Measurements from ENCODE around the gene DCST1.

DCST1 gene

DNA sequence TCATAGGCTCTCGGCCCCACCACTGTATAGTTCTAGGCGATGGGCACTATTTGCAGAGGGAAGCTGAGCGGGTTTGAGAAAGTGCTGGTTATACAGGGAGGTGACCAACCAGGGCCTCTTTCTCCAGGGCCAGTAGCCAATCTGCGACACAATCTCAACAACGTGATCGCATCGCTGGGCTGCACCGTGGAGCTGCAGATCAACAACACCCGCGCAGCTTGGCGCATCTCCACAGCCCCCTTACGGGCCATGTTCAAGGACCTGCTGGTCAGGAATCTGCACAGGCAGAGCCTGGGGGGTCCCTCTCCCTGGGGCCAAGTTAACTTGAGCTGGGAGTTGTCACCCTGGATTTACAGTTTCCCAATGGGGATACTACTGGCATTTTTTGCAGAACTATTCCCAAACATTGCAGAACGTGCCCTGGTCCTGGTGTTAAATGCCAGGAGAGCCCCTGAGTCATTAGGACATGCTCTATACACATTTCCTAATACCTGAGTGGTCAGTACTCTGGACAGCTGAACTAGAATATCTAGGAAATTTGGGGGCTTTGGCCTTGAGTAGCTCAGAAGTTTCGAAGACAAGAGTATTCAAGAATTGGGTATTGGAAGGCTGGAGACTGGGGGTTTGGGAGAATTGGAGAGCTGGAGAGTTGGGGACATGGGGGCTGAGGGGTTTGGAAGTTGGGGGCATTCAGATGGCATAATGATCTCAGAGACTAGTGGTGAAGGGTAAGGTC, 6.9 kb downstream of the DCST1 start:
- H3K27me3 ChIP-seq (ENCODE audit: low read depth, low read length) = no peaks in the 10 kb centered on the region
- no peak overlapping the region for H3K4me3 ChIP-seq (ENCODE audit: low read depth in 1 of 2, low read length in 2 of 2)
- no peaks in the 10 kb centered on the region for H3K9me3 ChIP-seq (ENCODE audit: control insufficient read depth in 1 of 2, low read length in 2 of 2)
- H3K4me1 ChIP-seq (ENCODE audit: control insufficient read depth in 1 of 2, insufficient read depth in 2 of 2, low read length in 2 of 2) = peaks cover 4 to 8% of the 10 kb centered on the region in 2 donors
- no peaks in the 10 kb centered on the region for H3K36me3 ChIP-seq (ENCODE audit: control insufficient read depth in 1 of 2, insufficient read depth in 2 of 2, low read length in 2 of 2)
- H3K27ac ChIP-seq (ENCODE audit: low read length) = no peak overlapping the region

GRCh38 chr1:155042789-155043188, 9.2 kb downstream of the DCST1 start:
- Histone ChIP-seq H3K36me3 (ENCODE audit: control insufficient read depth in 1 of 2, insufficient read depth in 2 of 2, low read length in 2 of 2) (no peaks in the 10 kb centered on the region), H3K27ac (ENCODE audit: low read length) (peak overlapping the region; percentile 82), H3K4me1 (ENCODE audit: control insufficient read depth in 1 of 2, insufficient read depth in 2 of 2, low read length in 2 of 2) (peaks cover 4 to 7% of the 10 kb centered on the region in 2 donors), H3K4me3 (ENCODE audit: low read depth in 1 of 2, low read length in 2 of 2) (no peak overlapping the region), H3K9me3 (ENCODE audit: control insufficient read depth in 1 of 2, low read length in 2 of 2) (no peaks in the 10 kb centered on the region), H3K27me3 (ENCODE audit: low read depth, low read length) (no peaks in the 10 kb centered on the region)

DNA sequence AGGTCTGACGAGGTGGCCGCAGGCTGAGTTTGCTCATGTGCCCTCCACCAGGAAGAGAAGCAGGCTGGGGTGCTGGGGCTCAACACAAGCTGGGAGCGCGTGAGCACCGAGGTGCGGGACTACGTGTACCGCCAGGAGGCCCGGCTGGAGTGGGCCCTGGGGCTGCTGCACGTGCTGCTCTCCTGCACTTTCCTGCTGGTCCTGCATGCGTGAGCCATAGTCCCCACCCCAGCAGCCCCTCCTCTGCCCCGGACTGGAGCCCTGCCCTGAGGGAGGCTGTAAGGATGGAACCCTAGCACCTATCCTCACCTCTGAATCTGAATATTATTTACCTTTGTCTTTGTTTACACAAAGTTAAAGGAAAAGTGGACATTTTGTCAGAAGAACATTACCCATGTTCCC, 9.7 kb downstream of the DCST1 start:
- peak overlapping the region; percentile 82 for H3K27ac ChIP-seq (ENCODE audit: low read length)

DNA sequence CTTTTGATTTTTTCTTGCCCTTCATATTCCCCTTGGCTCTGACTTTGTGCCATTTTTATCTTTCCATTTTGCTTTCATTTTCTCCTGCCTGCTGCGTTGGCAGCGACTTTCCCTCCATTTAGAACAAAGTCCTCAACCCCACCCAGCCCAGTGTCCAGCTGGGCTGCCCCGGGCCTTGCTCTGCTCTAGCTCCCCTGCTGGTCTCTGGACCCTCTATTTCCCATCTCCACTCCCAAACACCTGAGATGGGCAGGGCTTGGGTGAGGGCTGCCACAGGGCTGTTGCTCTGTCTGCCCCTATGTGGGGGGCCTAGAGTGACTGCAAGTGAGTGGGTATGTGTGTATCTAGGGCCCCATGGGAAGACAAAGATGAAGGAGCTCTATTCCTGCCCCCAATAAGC, 10.2 kb downstream of the DCST1 start:
- H3K27ac ChIP-seq (ENCODE audit: low read length) = peak overlapping the region; percentile 82
- H3K4me3 ChIP-seq (ENCODE audit: low read depth in 1 of 2, low read length in 2 of 2) = no peak overlapping the region
- no peaks in the 10 kb centered on the region for H3K27me3 ChIP-seq (ENCODE audit: low read depth, low read length)
- H3K4me1 ChIP-seq (ENCODE audit: control insufficient read depth in 1 of 2, insufficient read depth in 2 of 2, low read length in 2 of 2) = peaks cover 0 to 4% of the 10 kb centered on the region in 2 donors
- H3K9me3 ChIP-seq (ENCODE audit: control insufficient read depth in 1 of 2, low read length in 2 of 2) = no peaks in the 10 kb centered on the region
- no peaks in the 10 kb centered on the region for H3K36me3 ChIP-seq (ENCODE audit: control insufficient read depth in 1 of 2, insufficient read depth in 2 of 2, low read length in 2 of 2)

More for the DNA sequence above, 9.7 kb downstream of the DCST1 start:
- Histone ChIP-seq H3K36me3 (ENCODE audit: control insufficient read depth in 1 of 2, insufficient read depth in 2 of 2, low read length in 2 of 2) (no peaks in the 10 kb centered on the region), H3K9me3 (ENCODE audit: control insufficient read depth in 1 of 2, low read length in 2 of 2) (no peaks in the 10 kb centered on the region), H3K4me1 (ENCODE audit: control insufficient read depth in 1 of 2, insufficient read depth in 2 of 2, low read length in 2 of 2) (peaks cover 2 to 4% of the 10 kb centered on the region in 2 donors), H3K27me3 (ENCODE audit: low read depth, low read length) (no peaks in the 10 kb centered on the region), H3K4me3 (ENCODE audit: low read depth in 1 of 2, low read length in 2 of 2) (no peak overlapping the region)

GRCh38 chr1:155044365-155044764, 10.7 kb downstream of the DCST1 start:
- H3K36me3 ChIP-seq (ENCODE audit: control insufficient read depth in 1 of 2, insufficient read depth in 2 of 2, low read length in 2 of 2) = no peaks in the 10 kb centered on the region
- H3K27ac ChIP-seq (ENCODE audit: low read length) = peak overlapping the region; percentile 82
- H3K4me3 ChIP-seq (ENCODE audit: low read depth in 1 of 2, low read length in 2 of 2) = no peak overlapping the region
- H3K9me3 ChIP-seq (ENCODE audit: control insufficient read depth in 1 of 2, low read length in 2 of 2) = no peaks in the 10 kb centered on the region
- H3K4me1 ChIP-seq (ENCODE audit: control insufficient read depth in 1 of 2, insufficient read depth in 2 of 2, low read length in 2 of 2) = peaks cover 0 to 5% of the 10 kb centered on the region in 2 donors
- no peaks in the 10 kb centered on the region for H3K27me3 ChIP-seq (ENCODE audit: low read depth, low read length)

DNA sequence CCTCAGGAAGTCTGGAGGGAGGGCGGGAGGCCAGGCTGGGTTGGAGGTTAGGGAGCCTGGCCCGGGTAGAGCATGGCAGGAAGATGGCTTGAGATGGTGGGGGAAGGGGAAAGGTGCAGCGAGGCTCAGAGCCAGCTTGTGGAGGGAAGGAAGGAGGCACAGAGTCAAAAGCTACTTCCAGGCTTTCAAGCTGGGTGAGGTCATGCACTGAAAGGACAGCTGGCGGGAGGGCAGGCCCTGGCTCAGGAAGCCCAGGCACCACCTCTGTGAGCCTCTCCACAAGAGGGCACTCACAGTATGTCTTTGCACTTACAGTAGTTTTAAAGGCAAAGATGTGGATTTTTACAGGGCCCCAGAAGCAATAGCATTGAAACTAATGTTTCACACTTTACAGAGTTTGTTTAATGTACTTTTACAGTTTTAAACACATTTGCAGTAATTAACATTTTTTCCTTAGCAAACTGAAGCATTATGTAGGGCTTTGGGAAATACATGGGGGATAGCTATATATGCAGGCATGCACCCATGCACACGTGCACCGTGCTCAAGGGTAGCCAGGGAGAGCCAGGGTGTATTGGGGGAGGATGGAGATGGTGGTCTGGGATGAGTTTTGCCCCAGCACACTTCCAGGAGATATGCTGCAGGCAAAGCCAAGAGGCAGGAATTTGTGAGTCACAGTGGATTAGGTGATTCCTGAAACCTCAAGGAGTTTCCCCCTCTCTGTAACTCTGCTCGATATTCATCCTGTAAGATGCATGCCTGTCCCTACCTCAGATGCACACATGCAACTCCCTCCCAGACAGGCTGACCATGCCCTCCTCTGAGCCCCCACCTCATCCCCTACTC, 11.4 kb downstream of the DCST1 start:
- peaks cover 6 to 12% of the 10 kb centered on the region in 2 donors for H3K4me1 ChIP-seq (ENCODE audit: control insufficient read depth in 1 of 2, insufficient read depth in 2 of 2, low read length in 2 of 2)
- no peak overlapping the region for H3K4me3 ChIP-seq (ENCODE audit: low read depth in 1 of 2, low read length in 2 of 2)
- H3K9me3 ChIP-seq (ENCODE audit: control insufficient read depth in 1 of 2, low read length in 2 of 2) = no peaks in the 10 kb centered on the region
- no peaks in the 10 kb centered on the region for H3K27me3 ChIP-seq (ENCODE audit: low read depth, low read length)
- H3K27ac ChIP-seq (ENCODE audit: low read length) = peak overlapping the region; percentile 23
- no peaks in the 10 kb centered on the region for H3K36me3 ChIP-seq (ENCODE audit: control insufficient read depth in 1 of 2, insufficient read depth in 2 of 2, low read length in 2 of 2)

GRCh38 chr1:155048449-155049334, 15.1 kb downstream of the DCST1 start:
- no peaks in the 10 kb centered on the region for H3K27me3 ChIP-seq (ENCODE audit: low read depth, low read length)
- no peak overlapping the region for H3K4me3 ChIP-seq (ENCODE audit: low read depth in 1 of 2, low read length in 2 of 2)
- peaks cover 12 to 26% of the 10 kb centered on the region in 2 donors for H3K4me1 ChIP-seq (ENCODE audit: control insufficient read depth in 1 of 2, insufficient read depth in 2 of 2, low read length in 2 of 2)

GRCh38 chr1:155049651-155050559, 16.3 kb downstream of the DCST1 start:
- no peaks in the 10 kb centered on the region for H3K27me3 ChIP-seq (ENCODE audit: low read depth, low read length)
- H3K9me3 ChIP-seq (ENCODE audit: control insufficient read depth in 1 of 2, low read length in 2 of 2) = no peaks in the 10 kb centered on the region
- H3K4me3 ChIP-seq (ENCODE audit: low read depth in 1 of 2, low read length in 2 of 2) = peak overlapping the region; percentile 61 to 68
- peak overlapping the region; percentile 37 for H3K27ac ChIP-seq (ENCODE audit: low read length)
- peaks cover 12 to 22% of the 10 kb centered on the region in 2 donors for H3K4me1 ChIP-seq (ENCODE audit: control insufficient read depth in 1 of 2, insufficient read depth in 2 of 2, low read length in 2 of 2)
- H3K36me3 ChIP-seq (ENCODE audit: control insufficient read depth in 1 of 2, insufficient read depth in 2 of 2, low read length in 2 of 2) = peaks cover 3 to 8% of the 10 kb centered on the region in 2 donors

More at GRCh38 chr1:155048449-155049334, 15.1 kb downstream of the DCST1 start:
- no peaks in the 10 kb centered on the region for H3K36me3 ChIP-seq (ENCODE audit: control insufficient read depth in 1 of 2, insufficient read depth in 2 of 2, low read length in 2 of 2)
- no peak overlapping the region for H3K27ac ChIP-seq (ENCODE audit: low read length)
- H3K9me3 ChIP-seq (ENCODE audit: control insufficient read depth in 1 of 2, low read length in 2 of 2) = no peaks in the 10 kb centered on the region

DNA sequence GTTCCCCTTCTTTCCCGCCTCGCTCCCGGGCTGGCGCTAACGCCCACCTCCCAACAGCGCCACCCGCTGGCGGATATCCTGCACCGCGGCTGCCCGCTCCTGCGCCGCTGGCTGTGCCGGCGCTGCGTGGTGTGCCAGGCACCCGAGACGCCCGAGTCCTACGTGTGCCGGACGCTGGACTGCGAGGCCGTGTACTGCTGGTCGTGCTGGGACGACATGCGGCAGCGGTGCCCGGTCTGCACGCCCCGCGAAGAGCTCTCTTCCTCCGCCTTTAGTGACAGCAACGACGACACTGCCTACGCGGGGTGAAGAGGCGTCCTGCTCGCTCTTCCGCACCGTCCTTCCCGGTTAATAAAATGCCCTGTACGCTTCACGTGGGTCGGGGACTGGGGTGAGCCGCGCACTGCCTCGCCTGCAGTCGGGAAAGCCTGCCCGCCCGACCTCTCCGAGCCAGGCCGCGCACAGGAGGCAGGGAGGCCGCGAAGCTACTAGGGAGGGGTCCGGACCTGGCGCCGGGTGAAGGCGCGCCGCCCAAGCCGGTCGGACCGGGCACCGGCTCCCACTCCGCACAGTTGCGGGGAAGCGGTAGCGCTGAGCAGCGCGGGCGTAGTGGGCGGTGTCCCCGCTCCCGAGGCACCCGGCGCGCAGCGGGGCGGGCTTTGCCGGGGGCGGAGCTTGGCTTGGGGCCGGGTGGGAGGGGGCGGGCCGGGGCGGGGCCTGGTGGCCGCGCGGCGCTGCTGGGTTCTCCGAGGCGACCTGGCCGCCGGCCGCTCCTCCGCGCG, 17.1 kb downstream of the DCST1 start, which contains the start of gene ADAM15:
Gene ADAM15, plus strand, starts transcription at position 757 of the 782 bp plus-strand sequence. CDS start 71 bp downstream, outside the sequence.
- Histone ChIP-seq H3K4me3 (ENCODE audit: low read depth in 1 of 2, low read length in 2 of 2) (peak within 1 kb of the TSS; percentile 68 to 79), H3K4me1 (ENCODE audit: control insufficient read depth in 1 of 2, insufficient read depth in 2 of 2, low read length in 2 of 2) (peaks cover 12 to 22% of the 10 kb centered on the region in 2 donors), H3K9me3 (ENCODE audit: control insufficient read depth in 1 of 2, low read length in 2 of 2) (no peaks in the 10 kb centered on the region), H3K27me3 (ENCODE audit: low read depth, low read length) (no peaks in the 10 kb centered on the region), H3K36me3 (ENCODE audit: control insufficient read depth in 1 of 2, insufficient read depth in 2 of 2, low read length in 2 of 2) (peaks cover 7 to 10% of the 10 kb centered on the region in 2 donors), H3K27ac (ENCODE audit: low read length) (peak within 1 kb of the TSS; percentile 63)
